ENCODE results near the gene POLR1G.
"Not testable (repeated sequence)": the region's sequence is repeated elsewhere in the genome, so short reads cannot be mapped to it uniquely, and the experiment has no call there.

POLR1G gene

GRCh38 chr19:45407091-45407375 is 589 bp downstream of the POLR1G start:
- peaks cover 18% of the 10 kb centered on the region for H3K36me3 Mint-ChIP-seq (ENCODE audit: low read depth)
- peak overlapping the region; percentile 95 to 99 (median 98) for H3K27ac Mint-ChIP-seq
- TF ChIP-seq, protein P1, sequence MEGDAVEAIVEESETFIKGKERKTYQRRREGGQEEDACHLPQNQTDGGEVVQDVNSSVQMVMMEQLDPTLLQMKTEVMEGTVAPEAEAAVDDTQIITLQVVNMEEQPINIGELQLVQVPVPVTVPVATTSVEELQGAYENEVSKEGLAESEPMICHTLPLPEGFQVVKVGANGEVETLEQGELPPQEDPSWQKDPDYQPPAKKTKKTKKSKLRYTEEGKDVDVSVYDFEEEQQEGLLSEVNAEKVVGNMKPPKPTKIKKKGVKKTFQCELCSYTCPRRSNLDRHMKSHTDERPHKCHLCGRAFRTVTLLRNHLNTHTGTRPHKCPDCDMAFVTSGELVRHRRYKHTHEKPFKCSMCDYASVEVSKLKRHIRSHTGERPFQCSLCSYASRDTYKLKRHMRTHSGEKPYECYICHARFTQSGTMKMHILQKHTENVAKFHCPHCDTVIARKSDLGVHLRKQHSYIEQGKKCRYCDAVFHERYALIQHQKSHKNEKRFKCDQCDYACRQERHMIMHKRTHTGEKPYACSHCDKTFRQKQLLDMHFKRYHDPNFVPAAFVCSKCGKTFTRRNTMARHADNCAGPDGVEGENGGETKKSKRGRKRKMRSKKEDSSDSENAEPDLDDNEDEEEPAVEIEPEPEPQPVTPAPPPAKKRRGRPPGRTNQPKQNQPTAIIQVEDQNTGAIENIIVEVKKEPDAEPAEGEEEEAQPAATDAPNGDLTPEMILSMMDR (IDR thresholded peaks at IDR 0.05; ENCODE audit: unreplicated experiment in 3 of 3): no peak
- no peaks in the 10 kb centered on the region for H3K9me3 Mint-ChIP-seq
- H3K4me3 Mint-ChIP-seq: peak overlapping the region; percentile 89 to 95 (median 90)
- peaks cover 28% of the 10 kb centered on the region for H3K4me1 Mint-ChIP-seq
- H3K27me3 Mint-ChIP-seq (ENCODE audit: low read depth): peaks cover 39% of the 10 kb centered on the region

DNA sequence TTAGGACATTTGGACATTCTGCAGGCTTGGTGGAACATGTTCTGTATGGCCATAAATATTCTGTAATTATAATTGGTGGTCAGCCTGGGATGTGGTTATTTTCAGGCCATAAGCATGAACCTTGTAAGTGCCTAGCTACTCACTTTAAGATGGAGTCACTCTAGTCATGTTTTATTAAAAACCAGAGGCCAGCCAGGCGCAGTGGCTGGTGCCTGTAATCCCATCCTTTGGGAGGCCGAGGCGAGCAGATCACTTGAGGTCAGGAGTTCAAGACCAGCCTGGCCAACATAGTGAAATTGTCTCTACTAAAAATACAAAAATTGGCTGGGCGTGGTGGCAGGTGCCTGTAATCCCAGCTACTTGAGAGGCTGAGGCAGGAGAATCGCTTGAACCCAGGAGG is 1.1 kb downstream of the POLR1G start:
- peaks cover 23% of the 10 kb centered on the region for H3K36me3 Mint-ChIP-seq (ENCODE audit: low read depth)
- not testable (repeated sequence) for H3K27ac Mint-ChIP-seq, H3K9me3 Mint-ChIP-seq
- peaks cover 28% of the 10 kb centered on the region for H3K4me1 Mint-ChIP-seq
- H3K27me3 Mint-ChIP-seq (ENCODE audit: low read depth): peaks cover 35% of the 10 kb centered on the region
- H3K4me3 Mint-ChIP-seq: peak overlapping the region; percentile 53 to 95 (median 90)

DNA sequence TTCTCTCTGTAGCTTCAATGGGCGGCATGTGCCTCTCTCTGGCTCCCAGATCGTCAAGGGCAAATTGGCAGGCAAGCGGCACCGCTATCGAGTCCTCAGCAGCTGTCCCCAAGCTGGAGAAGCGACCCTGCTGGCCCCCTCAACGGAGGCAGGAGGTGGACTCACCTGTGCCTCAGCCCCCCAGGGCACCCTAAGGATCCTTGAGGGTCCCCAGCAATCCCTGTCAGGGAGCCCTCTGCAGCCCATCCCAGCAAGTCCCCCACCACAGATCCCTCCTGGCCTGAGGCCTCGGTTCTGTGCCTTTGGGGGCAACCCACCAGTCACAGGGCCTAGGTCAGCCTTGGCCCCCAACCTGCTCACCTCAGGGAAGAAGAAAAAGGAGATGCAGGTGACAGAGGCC is 1.7 kb downstream of the POLR1G start:
- TF ChIP-seq, protein P1 (IDR thresholded peaks at IDR 0.05; ENCODE audit: unreplicated experiment in 3 of 3): no peak
- H3K27ac Mint-ChIP-seq: no peak overlapping the region
- peak overlapping the region; percentile 77 to 85 (median 80) for H3K4me3 Mint-ChIP-seq
- H3K36me3 Mint-ChIP-seq (ENCODE audit: low read depth): peaks cover 27% of the 10 kb centered on the region
- H3K4me1 Mint-ChIP-seq: peaks cover 25% of the 10 kb centered on the region
- no peaks in the 10 kb centered on the region for H3K9me3 Mint-ChIP-seq
- H3K27me3 Mint-ChIP-seq (ENCODE audit: low read depth): peaks cover 30% of the 10 kb centered on the region

GRCh38 chr19:45408830-45409556 is 2.5 kb downstream of the POLR1G start:
- Mint-ChIP-seq H3K27me3 (ENCODE audit: low read depth) (peaks cover 21% of the 10 kb centered on the region), H3K36me3 (ENCODE audit: low read depth) (peaks cover 36% of the 10 kb centered on the region), H3K27ac (no peak overlapping the region), H3K4me1 (peaks cover 17% of the 10 kb centered on the region), H3K9me3 (no peaks in the 10 kb centered on the region), H3K4me3 (no peak overlapping the region)
- TF ChIP-seq, protein P1 (IDR thresholded peaks at IDR 0.05; ENCODE audit: unreplicated experiment in 3 of 3): no peak

DNA sequence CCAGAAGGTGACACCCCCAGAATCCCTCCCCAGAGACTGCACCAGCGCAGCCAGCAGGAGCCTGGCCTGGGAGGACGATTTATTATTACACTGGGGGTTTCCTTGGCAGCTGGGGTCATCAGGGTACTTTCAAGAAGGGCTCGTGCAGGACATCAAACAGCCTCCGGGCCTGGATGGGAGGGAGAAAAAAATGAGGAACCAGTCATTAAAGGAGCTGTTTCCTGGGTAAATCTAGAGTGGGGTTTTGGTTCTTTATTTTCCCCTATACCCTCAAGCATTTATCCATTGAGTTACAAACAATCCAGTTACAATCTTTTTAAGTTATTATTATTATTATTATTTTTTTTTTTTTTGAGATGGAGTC is 3.1 kb downstream of the POLR1G start:
- Mint-ChIP-seq H3K4me3 (peak overlapping the region in 2 of 3 experiments; percentile 41 to 52), H3K27me3 (ENCODE audit: low read depth) (peaks cover 16% of the 10 kb centered on the region), H3K9me3 (no peaks in the 10 kb centered on the region), H3K27ac (no peak overlapping the region), H3K36me3 (ENCODE audit: low read depth) (peaks cover 41% of the 10 kb centered on the region), H3K4me1 (peaks cover 16% of the 10 kb centered on the region)
- TF ChIP-seq, protein P1 (IDR thresholded peaks at IDR 0.05; ENCODE audit: unreplicated experiment in 3 of 3): no peak

DNA sequence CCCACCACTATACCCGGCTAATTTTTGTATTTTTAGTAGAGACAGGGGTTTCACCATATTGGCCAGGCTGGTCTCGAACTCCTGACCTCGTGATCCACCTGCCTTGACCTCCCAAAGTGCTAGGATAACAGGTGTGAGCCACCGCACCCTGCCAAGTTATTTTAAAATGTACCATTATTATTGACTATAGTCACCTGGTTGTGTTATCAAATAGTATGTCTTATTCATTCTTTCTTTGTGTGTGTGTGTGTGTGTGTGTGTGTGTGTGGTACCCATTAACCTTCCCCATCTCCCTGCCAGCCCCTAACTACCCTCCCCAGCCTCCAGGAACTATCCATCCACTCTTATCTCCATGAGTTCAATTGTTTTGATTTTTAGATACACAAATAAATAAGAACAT is 3.9 kb downstream of the POLR1G start:
- Mint-ChIP-seq H3K4me3 (peak overlapping the region; percentile 10 to 39 (median 10)), H3K36me3 (ENCODE audit: low read depth) (peaks cover 44% of the 10 kb centered on the region), H3K4me1 (peaks cover 13% of the 10 kb centered on the region)
- H3K27ac Mint-ChIP-seq; H3K9me3 Mint-ChIP-seq; H3K27me3 Mint-ChIP-seq (ENCODE audit: low read depth): not testable (repeated sequence)

- Mint-ChIP-seq H3K9me3 (no peaks in the 10 kb centered on the region), H3K36me3 (ENCODE audit: low read depth) (peaks cover 61% of the 10 kb centered on the region), H3K27ac (no peak overlapping the region), H3K4me1 (peaks cover 1% of the 10 kb centered on the region), H3K27me3 (ENCODE audit: low read depth) (no peaks in the 10 kb centered on the region), H3K4me3 (no peak overlapping the region)
- TF ChIP-seq, protein P1 (IDR thresholded peaks at IDR 0.05; ENCODE audit: unreplicated experiment in 3 of 3): no peak
Measured at GRCh38 chr19:45413497-45413896, 7.1 kb downstream of the POLR1G start.
